Measurements from ENCODE around the gene CCSER2. TPM values are rescaled to one million over a fixed set of nuclear protein-coding genes. Genes with fewer than 3 reads are reported as not detected.

Gene CCSER2
- polyA plus RNA-seq, 2 of the 4 experiments (the other 2 are of a cell fraction) = 9.2 to 28.2 TPM

- Histone ChIP-seq H3K4me3 (no peak overlapping the region), H3K9me3 (peaks cover 4% of the 10 kb centered on the region; the same call in 2 of the 3 replicates), H3K4me1 (no peaks in the 10 kb centered on the region), H3K4me2 (no peak overlapping the region), H3K27ac (no peak overlapping the region)
- no peak for DNase-seq (ENCODE audit: low read depth in 1 of 2, low spot score in 1 of 2)
- 80% methylated on average over 4 of the region's 4 CpGs for WGBS (ENCODE audit: missing lambda C conversion rate)
- FAIRE-seq = no peak
- TF ChIP-seq CBX8 (IDR thresholded peaks at IDR 0.05) (no peak), HOXB13 (CRISPR knock-in tag; IDR thresholded peaks at IDR 0.05; ENCODE audit: low read depth) (no peak), SREBF2 (IDR thresholded peaks at IDR 0.05) (no peak), MAZ (IDR thresholded peaks at IDR 0.05; ENCODE audit: borderline replicate concordance, low read depth, low read length) (no peak), RAD21 (conservative IDR thresholded peaks at IDR 0.05 in 1 of 2, IDR thresholded peaks at IDR 0.05 in 1 of 2) (no peak), PBX3 (IDR thresholded peaks at IDR 0.05) (no peak), FOSB (CRISPR knock-in tag; IDR thresholded peaks at IDR 0.05) (no peak), RCOR1 (IDR thresholded peaks at IDR 0.05; ENCODE audit: low read depth, low read length) (no peak), MYC (IDR thresholded peaks at IDR 0.05; ENCODE audit: borderline replicate concordance, low read length) (no peak), NR3C1 (IDR thresholded peaks at IDR 0.05) (no peak), EHF (CRISPR knock-in tag; IDR thresholded peaks at IDR 0.05) (no peak), EHMT2 (IDR thresholded peaks at IDR 0.05; ENCODE audit: low read depth) (no peak), RARB (CRISPR knock-in tag; IDR thresholded peaks at IDR 0.05) (no peak), GATA3 (IDR thresholded peaks at IDR 0.05; ENCODE audit: borderline replicate concordance) (no peak), EP300 (IDR thresholded peaks at IDR 0.05) (no peak), ZFP36 (IDR thresholded peaks at IDR 0.05; ENCODE audit: borderline replicate concordance, partially characterized antibody) (no peak), ELK1 (IDR thresholded peaks at IDR 0.05; ENCODE audit: low read depth, low read length) (no peak), HOXA7 (CRISPR knock-in tag; IDR thresholded peaks at IDR 0.05) (no peak)
- TF ChIP-seq, protein P1, sequence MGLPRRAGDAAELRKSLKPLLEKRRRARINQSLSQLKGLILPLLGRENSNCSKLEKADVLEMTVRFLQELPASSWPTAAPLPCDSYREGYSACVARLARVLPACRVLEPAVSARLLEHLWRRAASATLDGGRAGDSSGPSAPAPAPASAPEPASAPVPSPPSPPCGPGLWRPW (IDR thresholded peaks at IDR 0.05) = no peak
- TF ChIP-seq, protein P2, sequence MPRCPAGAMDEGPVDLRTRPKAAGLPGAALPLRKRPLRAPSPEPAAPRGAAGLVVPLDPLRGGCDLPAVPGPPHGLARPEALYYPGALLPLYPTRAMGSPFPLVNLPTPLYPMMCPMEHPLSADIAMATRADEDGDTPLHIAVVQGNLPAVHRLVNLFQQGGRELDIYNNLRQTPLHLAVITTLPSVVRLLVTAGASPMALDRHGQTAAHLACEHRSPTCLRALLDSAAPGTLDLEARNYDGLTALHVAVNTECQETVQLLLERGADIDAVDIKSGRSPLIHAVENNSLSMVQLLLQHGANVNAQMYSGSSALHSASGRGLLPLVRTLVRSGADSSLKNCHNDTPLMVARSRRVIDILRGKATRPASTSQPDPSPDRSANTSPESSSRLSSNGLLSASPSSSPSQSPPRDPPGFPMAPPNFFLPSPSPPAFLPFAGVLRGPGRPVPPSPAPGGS (IDR thresholded peaks at IDR 0.05) = no peak
- POLR2A ChIA-PET = no interaction called here
- ATAC-seq = no peak
- CTCF ChIA-PET = no interaction called here
These were observed 62.0 kb downstream of the CCSER2 start for GRCh38 chr10:84390364-84390763.

- TF ChIP-seq FOSB (CRISPR knock-in tag; IDR thresholded peaks at IDR 0.05) = no peak
- TF ChIP-seq JUNB (IDR thresholded peaks at IDR 0.05) = no peak
- TF ChIP-seq KDM1A (IDR thresholded peaks at IDR 0.05; ENCODE audit: low read depth) = no peak
- TF ChIP-seq RCOR1 (IDR thresholded peaks at IDR 0.05; ENCODE audit: low read depth, low read length) = no peak
- TF ChIP-seq, protein P3, sequence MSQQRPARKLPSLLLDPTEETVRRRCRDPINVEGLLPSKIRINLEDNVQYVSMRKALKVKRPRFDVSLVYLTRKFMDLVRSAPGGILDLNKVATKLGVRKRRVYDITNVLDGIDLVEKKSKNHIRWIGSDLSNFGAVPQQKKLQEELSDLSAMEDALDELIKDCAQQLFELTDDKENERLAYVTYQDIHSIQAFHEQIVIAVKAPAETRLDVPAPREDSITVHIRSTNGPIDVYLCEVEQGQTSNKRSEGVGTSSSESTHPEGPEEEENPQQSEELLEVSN (IDR thresholded peaks at IDR 0.05; ENCODE audit: borderline replicate concordance, low read depth) = no peak
- TF ChIP-seq FOSL2 (IDR thresholded peaks at IDR 0.05) = no peak
- no peak for TF ChIP-seq FOSL2 (CRISPR knock-in tag; IDR thresholded peaks at IDR 0.05)
- no peak for TF ChIP-seq ZFP36 (IDR thresholded peaks at IDR 0.05; ENCODE audit: borderline replicate concordance, partially characterized antibody)
- TF ChIP-seq CHD4 (IDR thresholded peaks at IDR 0.05; ENCODE audit: borderline replicate concordance) = no peak
- no peak for TF ChIP-seq RNF2 (IDR thresholded peaks at IDR 0.05; ENCODE audit: borderline replicate concordance, low read depth)
- TF ChIP-seq ESRRA (IDR thresholded peaks at IDR 0.05; ENCODE audit: borderline replicate concordance, low read length) = no peak
- TF ChIP-seq ZC3H11A (IDR thresholded peaks at IDR 0.05) = no peak
- no peak for TF ChIP-seq SMC3 (IDR thresholded peaks at IDR 0.05)
- TF ChIP-seq POLR2A (IDR thresholded peaks at IDR 0.05; ENCODE audit: low read length) = no peak
- TF ChIP-seq RARB (CRISPR knock-in tag; IDR thresholded peaks at IDR 0.05) = no peak
- no peak for TF ChIP-seq CBX8 (IDR thresholded peaks at IDR 0.05)
- ATAC-seq (no peak), DNase-seq (ENCODE audit: low read depth in 1 of 2, low spot score in 1 of 2) (no peak), FAIRE-seq (no peak)
- POLR2A ChIA-PET = no interaction called here
- Histone ChIP-seq H3K4me3 (no peak overlapping the region), H3K4me1 (no peaks in the 10 kb centered on the region), H3K9me3 (peaks cover 8% of the 10 kb centered on the region; the same call in 1 of the 3 replicates), H3K4me2 (no peak overlapping the region), H3K27ac (no peak overlapping the region)
- CTCF ChIA-PET = no interaction called here
- 99% methylated on average over 4 of the region's 4 CpGs for WGBS (ENCODE audit: missing lambda C conversion rate)
These were observed 62.9 kb downstream of the CCSER2 start for GRCh38 chr10:84391326-84391725.

Measured in A549 (cell line).